ENCODE data around the gene GLRX3. TPM values are rescaled to one million over a fixed set of nuclear protein-coding genes. Genes with fewer than 3 reads are reported as not detected.

Gene GLRX3
- total and polyA plus RNA-seq, 7 donors: 40.5 to 93.1 (median 53.5) TPM

DNA sequence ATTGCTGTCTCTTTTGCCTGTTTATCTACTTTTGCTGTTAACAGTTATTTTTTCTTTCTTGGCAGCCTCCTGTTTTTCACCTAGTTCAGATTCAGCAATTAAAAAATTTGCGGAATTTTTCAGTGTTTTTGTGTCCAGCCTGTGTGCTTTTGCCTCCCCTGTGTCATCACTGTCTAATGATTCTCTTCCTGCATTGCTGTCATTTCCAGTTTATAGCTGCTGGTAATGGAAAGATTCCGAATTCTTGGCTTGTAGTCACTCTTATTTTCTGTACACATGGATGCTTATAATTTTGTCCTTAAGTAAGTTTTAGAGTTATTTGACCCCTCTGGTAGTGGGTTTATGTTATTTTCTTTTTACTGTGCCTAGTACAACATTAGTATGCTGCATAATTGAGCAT lies 25.1 kb downstream of the GLRX3 start:
- intact Hi-C loops (cut with DNase I): no loop called here

DNA sequence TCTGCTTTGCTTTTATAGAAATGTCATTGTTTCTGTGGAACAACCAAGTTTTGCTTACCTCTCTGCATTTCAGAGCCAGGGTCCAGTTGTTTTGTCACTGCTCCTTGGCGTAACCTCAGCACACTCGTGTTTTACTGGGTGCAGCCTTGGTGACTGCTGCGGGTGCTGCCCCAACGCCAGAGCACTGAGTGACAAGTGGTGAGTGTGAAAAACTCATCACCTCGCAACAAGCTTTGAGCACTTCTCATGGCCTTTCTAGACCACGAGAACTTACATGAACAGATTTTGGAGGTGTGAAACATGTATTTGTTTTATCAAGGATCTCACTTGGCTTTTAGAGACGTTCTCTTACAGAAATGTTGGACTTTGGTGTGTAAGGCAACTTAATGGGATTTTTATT lies 31.0 kb downstream of the GLRX3 start:
- WGBS, 2 donors: 90 to 93% methylated on average over 7 of the region's 7 CpGs
- Histone ChIP-seq H3K36me3 (peaks cover 3 to 94% (median 10%) of the 10 kb centered on the region in 4 donors), H3K27me3 (no peaks in the 10 kb centered on the region), H3K27ac (no peak overlapping the region), H3K9me3 (no peaks in the 10 kb centered on the region), H3K4me1 (no peaks in the 10 kb centered on the region), H3K4me3 (no peak overlapping the region)
- no peak for DNase-seq
- intact Hi-C loops (cut with DNase I): no loop called here
- no peak for TF ChIP-seq EP300 (IDR thresholded peaks at IDR 0.05)

More for the DNA sequence above, 25.1 kb downstream of the GLRX3 start:
- DNase-seq: no peak
- Histone ChIP-seq H3K36me3 (peaks cover 0 to 64% (median 11%) of the 10 kb centered on the region in 4 donors), H3K4me3 (no peak overlapping the region), H3K4me1 (no peaks in the 10 kb centered on the region), H3K9me3 (no peaks in the 10 kb centered on the region), H3K27me3 (no peaks in the 10 kb centered on the region), H3K27ac (no peak overlapping the region)
- no peak for TF ChIP-seq POLR2A (IDR thresholded peaks at IDR 0.05)
- TF ChIP-seq, protein P1, sequence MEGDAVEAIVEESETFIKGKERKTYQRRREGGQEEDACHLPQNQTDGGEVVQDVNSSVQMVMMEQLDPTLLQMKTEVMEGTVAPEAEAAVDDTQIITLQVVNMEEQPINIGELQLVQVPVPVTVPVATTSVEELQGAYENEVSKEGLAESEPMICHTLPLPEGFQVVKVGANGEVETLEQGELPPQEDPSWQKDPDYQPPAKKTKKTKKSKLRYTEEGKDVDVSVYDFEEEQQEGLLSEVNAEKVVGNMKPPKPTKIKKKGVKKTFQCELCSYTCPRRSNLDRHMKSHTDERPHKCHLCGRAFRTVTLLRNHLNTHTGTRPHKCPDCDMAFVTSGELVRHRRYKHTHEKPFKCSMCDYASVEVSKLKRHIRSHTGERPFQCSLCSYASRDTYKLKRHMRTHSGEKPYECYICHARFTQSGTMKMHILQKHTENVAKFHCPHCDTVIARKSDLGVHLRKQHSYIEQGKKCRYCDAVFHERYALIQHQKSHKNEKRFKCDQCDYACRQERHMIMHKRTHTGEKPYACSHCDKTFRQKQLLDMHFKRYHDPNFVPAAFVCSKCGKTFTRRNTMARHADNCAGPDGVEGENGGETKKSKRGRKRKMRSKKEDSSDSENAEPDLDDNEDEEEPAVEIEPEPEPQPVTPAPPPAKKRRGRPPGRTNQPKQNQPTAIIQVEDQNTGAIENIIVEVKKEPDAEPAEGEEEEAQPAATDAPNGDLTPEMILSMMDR (IDR thresholded peaks at IDR 0.05): no peak
- no peak for TF ChIP-seq POLR2AphosphoS5 (IDR thresholded peaks at IDR 0.05)
- no peak for TF ChIP-seq EP300 (IDR thresholded peaks at IDR 0.05)
- WGBS, 2 donors: 92% methylated on average over 2 of the region's 2 CpGs

DNA sequence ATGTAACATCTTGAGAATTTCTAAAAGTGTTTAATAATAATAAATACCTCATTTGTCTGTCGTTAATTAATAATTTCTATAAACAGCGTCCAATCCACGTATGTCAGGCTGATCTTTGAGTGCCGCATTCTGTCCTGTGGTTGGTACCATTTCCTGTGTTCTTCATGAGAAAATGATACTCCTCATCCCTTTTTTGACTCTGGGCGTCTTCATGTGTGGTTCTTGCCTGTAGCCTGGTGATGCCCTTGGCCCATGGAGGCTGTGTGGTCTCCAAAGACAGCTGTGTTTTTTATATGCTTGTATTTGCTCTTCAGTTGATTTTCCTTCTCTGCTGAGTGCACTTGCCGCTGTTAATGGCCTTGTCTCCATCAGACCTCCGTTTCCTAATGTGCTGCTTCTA lies 31.5 kb downstream of the GLRX3 start:
- Histone ChIP-seq H3K27ac (no peak overlapping the region), H3K9me3 (no peaks in the 10 kb centered on the region), H3K27me3 (no peaks in the 10 kb centered on the region), H3K36me3 (peaks cover 3 to 94% (median 10%) of the 10 kb centered on the region in 4 donors), H3K4me3 (no peak overlapping the region), H3K4me1 (no peaks in the 10 kb centered on the region)
- WGBS, 2 donors: 94 to 96% methylated on average over 7 of the region's 7 CpGs
- DNase-seq: no peak
- intact Hi-C loops (cut with DNase I): no loop called here
- TF ChIP-seq POLR2A (IDR thresholded peaks at IDR 0.05) (no peak), POLR2AphosphoS5 (IDR thresholded peaks at IDR 0.05) (no peak), EP300 (IDR thresholded peaks at IDR 0.05) (no peak)
- TF ChIP-seq, protein P1 (IDR thresholded peaks at IDR 0.05): no peak

DNA sequence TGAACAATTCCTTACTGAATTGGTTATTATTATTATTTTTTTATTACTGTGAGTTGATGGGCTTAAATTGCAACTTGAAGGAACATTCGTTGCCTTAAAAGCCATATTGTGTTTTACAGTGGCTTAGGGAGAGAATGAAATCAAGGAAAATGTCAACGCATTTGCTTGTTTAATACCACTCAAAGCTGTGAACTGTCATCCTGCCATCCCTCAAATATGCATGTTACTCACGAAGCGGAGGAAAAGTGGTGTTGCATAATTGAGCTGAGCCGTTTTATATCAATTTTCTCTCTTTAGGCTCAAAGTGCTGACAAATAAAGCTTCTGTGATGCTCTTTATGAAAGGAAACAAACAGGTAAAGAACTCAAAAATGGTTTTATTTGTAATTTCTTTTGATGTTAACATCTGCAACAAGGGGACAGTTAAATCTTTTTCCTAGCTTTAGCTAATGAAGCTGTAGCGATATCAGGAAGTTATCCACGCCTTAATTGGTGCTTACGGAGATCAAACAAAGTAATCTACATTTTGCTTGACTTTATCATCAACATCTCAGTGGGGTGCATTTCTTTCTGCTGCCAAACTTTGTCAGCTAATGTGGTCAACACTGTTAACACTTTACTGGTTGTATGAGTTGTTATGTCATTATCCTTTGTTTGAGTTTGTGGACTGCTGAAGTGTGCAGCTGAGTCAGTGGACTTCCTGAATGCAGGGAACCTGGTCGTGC lies 33.1 kb downstream of the GLRX3 start:
- H3K27ac ChIP-seq: no peak overlapping the region
- 82 to 84% methylated on average over 9 of the region's 9 CpGs for WGBS, 2 donors

DNA sequence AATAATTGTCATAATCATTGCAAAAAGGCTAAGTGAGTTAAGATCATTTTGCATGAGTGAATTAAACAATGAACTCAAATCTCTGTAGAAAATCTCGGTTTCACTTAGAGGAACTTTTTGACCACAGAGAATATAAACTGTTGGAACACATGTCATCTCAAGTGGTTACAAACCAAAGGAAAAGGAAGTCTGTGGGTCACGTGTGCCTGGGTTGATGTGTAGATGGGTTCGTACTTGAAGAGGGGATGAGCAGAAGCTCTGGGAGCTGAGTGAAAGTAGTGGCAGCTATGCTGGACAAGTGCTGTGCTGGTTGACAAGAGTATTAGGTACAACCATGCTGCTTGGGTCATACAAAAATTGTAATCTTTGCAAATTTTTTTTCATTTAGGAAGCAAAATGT lies 35.0 kb downstream of the GLRX3 start:
- WGBS, 2 donors: 42 to 79% methylated on average over 3 of the region's 3 CpGs
- Histone ChIP-seq H3K36me3 (peaks cover 3 to 82% (median 11%) of the 10 kb centered on the region in 4 donors), H3K4me1 (peaks cover 0 to 7% (median 5%) of the 10 kb centered on the region in 4 donors), H3K27me3 (no peaks in the 10 kb centered on the region), H3K27ac (no peak overlapping the region), H3K4me3 (no peak overlapping the region), H3K9me3 (no peaks in the 10 kb centered on the region)
- no peak for DNase-seq
- intact Hi-C loops (cut with DNase I): no loop called here
- TF ChIP-seq POLR2AphosphoS5 (IDR thresholded peaks at IDR 0.05) (no peak), EP300 (IDR thresholded peaks at IDR 0.05) (no peak), POLR2A (IDR thresholded peaks at IDR 0.05) (no peak)
- TF ChIP-seq, protein P1 (IDR thresholded peaks at IDR 0.05): no peak

More for the DNA sequence above, 33.1 kb downstream of the GLRX3 start:
- no peak for TF ChIP-seq POLR2AphosphoS5 (IDR thresholded peaks at IDR 0.05)
- TF ChIP-seq POLR2A (IDR thresholded peaks at IDR 0.05): no peak
- TF ChIP-seq, protein P1 (IDR thresholded peaks at IDR 0.05): no peak
- no peak for TF ChIP-seq EP300 (IDR thresholded peaks at IDR 0.05)
- intact Hi-C loops (cut with DNase I): no loop called here
- Histone ChIP-seq H3K27me3 (no peaks in the 10 kb centered on the region), H3K4me1 (peaks cover 0 to 4% (median 3%) of the 10 kb centered on the region in 4 donors), H3K4me3 (no peak overlapping the region), H3K9me3 (no peaks in the 10 kb centered on the region), H3K36me3 (peaks cover 3 to 86% (median 11%) of the 10 kb centered on the region in 4 donors)
- no peak for DNase-seq

Data from sigmoid colon (tissue), 7 donors.